Measurements from ENCODE around the gene F8A2.
"Not testable (repeated sequence)": the region's sequence is repeated elsewhere in the genome, so short reads cannot be mapped to it uniquely, and the experiment has no call there.

Gene F8A2

DNA sequence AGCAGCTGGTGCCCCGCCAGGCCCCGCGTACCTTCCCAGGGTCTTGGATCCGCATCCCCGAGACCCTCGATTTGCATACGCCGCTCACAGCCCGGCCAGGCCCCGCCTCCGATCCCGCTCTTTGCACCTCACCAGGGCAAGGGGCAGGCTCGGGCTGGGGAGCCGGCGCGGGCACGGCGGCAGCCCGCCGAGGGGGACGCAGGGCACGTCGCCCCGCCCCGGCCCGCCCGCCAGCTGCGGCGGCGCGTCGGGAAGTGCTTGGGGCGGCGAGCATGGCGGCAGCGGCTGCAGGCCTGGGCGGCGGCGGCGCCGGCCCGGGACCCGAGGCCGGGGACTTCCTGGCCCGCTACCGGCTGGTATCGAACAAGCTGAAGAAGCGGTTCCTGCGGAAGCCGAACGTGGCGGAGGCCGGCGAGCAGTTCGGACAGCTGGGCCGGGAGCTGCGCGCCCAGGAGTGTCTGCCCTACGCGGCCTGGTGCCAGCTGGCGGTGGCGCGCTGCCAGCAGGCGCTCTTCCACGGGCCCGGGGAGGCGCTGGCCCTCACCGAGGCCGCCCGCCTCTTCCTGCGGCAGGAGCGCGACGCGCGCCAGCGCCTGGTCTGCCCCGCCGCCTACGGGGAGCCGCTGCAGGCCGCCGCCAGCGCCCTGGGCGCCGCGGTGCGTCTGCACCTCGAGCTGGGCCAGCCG, at the start of gene F8A2:
TSS of gene F8A2 (plus strand) at position 253 of the 686 bp plus-strand sequence. CDS start at position 273, 20 bp downstream.
- DNase-seq: not testable (repeated sequence)

DNA sequence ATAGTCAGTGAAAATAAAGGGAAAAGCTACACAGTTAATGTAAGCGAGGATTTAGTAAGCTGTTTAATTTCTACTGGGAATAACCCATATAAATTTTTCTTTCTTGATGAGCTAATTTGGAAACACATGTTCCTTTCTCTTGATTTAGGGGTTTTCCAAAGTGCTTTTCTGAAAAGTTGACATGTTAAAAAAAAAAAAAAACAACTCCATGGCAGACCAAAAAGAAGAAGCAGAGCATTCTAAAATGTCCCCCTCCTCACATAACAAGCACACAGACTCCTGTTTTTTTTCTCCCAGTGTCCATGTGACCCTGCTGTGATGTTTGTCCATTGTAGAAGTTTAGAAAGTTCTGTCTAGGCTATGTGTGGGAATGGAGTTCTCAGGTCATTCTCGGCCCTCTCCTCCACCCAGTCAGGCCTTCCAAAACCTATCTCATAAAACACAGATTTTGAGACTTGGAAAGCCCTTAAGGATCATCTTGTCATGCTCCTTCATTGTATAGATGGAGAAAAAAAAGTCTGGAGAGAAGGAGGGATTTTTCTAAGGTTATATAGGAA, 48.3 kb upstream of the F8A2 start:
- peak; percentile 5 for DNase-seq

DNA sequence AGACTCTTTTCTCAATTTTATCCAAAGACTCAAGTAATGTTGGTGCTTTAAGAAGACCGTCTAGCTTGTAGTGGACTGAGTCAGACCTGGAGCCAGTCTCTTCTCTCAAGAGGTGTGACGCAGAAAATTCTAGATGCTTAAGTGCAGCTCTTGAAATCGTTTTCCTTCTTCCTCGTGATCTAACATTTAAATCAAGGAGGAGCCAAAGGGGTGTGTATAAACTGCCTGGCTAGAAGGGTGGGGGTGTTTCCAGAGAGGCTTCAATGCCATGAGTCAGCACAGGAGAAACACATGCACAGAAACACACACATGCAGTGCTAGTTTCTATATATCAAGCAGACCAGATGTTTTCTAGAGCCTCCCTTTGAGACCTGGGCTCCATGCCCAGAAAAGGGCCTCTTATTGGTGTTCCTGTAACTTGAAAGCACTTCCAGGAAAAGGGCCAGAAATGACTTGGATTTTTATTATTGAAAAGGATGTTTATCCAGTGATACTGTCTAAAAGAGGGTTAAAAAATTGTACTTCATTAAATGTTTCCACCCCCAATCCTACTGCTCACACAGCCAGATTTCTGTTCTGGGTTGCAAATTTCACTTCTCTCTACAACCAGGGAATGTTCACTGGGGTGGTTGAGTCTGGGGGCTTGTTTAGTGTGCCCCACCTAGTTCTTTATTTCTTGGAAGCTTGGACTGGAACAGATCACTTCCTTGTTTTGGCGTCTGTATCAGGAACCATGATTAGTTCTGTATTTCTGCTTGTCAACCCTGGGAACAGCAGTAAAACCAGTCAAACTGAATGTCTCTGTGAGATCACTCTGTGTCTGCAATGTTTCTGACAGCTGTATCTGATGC, 47.2 kb upstream of the F8A2 start, which contains the start of gene CLIC2:
TSS of gene CLIC2 (minus strand) at position 129 of the 851 bp plus-strand sequence. CDS start 187 bp downstream, outside the sequence.
- peak; percentile 77 for DNase-seq

DNA sequence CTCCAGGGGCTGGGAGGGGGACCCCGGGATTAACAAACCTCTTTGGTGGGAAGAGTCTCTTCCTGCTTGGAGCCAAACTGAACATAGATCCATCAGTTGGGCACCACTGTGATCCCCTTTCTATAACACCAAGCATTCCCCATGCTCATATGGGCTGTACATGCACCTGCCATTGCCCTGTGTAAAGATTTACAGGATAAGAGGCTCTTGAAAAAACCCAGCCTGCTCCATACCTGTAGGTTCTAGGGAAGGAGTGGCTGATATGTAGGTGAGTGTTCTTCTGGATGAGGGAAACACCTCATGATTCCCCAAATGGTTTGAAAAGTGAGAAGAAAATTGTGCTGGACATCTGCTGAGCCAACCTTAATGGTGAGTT, 46.6 kb upstream of the F8A2 start:
- not testable (repeated sequence) for DNase-seq

DNA sequence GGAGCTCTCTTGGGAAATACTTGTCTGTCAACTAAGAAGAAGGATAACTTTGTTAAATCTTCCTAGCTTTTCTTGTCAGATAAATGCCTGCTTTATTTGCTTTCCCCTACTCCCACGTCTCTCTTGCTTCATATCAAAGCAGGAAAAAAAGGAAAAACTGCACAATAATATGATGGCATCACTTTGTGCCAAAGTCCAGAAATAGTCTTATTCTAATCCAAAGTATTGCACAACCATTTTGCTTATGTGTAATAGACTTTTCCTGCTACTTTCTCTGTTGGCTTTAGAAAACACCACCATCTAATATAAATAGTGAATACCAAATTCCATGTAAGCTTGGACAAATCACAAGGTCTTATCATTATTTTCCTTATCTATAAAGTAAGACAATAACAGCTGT, 36.2 kb upstream of the F8A2 start:
- DNase-seq: not testable (repeated sequence)

DNA sequence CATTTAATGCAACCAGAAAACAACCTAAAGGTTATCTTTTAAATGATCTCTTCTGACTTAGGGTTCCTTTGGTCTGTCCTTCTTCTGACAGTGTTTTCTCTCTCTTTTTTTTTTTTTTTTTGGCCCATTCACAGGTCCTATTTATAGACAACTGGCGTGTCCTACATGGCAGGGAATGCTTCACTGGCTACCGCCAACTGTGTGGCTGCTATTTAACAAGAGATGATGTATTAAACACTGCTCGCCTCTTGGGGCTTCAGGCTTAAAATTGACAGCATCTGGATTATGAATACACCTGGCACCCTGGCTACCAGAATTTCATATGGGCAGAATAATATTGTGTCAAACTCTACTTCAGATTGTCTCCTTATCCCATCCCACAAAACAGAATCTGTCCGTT, 32.4 kb upstream of the F8A2 start:
- not testable (repeated sequence) for DNase-seq

DNA sequence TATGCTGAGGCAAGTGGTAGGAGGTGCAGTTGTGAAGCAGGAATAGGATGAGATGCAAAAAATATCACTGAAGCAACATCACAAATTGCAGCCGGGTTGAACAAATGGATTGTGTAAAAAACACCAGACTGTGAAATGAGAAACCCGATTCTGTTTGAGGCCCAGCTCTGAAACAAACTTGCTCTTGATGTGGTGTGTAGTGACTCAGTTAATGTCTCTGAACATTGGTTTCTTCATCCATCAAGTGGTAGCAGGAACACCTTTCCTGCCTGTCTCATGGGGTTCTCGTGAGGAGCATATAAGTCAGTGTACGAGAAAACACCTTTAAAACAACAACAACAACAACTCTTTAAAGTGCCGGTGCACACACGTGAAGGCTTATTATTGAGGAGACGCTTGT, 18.2 kb upstream of the F8A2 start:
- not testable (repeated sequence) for DNase-seq

DNA sequence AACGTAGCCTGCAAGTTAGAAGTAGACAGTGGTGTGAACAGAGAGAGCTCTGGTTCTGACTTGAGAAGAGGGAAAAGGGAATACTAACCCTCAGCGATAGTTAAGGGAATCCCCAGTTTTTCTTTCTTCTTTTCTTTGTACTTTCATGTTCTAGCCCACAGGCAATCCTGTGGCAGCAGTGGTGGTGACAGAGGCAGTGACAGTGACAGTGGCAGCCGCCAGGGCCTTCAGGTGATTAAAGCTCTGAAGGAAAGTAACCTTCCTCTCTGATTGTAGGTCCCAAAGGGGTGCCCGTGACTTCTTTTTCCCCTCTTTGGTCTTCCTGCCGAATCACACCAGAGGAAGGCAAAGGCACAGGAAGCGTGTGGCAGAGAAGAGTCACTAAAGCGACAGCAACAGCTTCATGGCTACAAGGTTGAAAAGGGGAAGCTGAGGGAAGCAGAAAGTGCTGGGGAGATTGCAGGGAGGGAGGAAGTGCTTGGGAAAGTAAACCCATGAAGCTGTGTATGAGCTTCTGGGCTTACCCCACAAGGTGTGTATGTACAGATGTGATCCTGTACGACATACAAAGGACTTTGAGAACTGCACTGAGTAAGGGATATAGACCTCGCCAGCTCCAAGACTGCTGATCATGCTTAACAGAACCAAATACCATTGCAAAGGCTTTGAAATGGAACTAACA, 8.0 kb upstream of the F8A2 start:
- not testable (repeated sequence) for DNase-seq

DNA sequence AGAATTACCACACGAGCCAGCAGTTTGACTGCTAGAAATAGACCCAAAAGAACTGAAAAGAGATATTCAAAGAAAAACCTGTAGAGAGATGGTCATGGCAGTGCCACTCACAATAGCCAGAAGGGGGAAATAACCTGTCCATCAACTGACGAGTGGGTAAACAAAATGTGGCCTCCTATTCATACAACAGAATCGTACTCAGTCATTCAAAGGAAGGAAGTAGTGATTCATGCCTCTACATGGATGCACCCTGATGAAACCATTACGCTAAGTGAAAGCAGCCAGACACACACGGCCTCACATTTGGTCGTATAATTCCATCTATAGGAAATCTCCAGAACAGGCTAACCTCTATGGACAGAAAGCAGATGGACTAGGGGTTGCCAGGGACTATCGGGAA, 2.1 kb upstream of the F8A2 start:
- DNase-seq: not testable (repeated sequence)

DNA sequence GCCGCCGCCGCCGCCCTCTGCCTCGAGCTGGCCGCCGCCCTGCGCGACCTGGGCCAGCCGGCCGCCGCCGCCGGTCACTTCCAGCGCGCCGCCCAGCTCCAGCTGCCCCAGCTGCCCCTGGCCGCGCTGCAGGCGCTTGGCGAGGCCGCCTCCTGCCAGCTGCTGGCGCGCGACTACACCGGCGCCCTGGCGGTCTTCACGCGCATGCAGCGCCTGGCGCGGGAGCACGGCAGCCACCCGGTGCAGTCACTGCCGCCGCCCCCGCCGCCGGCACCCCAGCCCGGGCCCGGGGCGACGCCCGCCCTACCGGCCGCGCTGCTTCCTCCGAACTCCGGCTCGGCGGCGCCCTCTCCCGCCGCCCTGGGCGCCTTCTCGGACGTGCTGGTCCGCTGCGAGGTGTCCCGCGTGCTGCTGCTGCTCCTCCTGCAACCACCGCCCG, 653 bp downstream of the F8A2 start:
- not testable (repeated sequence) for DNase-seq

DNA sequence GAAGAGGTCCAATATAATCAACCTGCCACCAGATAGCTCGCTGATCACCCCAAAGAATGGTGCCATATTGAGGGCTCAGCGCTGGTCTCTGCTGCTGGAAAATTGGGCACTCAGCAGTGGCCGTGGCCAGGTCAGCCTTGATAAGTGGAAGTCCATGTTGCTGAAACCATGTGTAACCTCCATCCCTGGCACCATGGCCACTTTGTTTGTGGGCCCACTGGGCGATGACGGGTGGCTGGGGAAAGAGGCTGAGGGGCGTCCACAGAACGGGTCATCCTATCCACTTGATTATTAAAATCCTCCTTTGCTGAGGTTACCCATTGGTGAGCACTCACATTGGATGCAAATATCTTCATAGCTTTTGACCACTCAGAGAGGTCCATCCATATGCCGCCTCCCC, 7.7 kb downstream of the F8A2 start:
- no peak for DNase-seq

DNA sequence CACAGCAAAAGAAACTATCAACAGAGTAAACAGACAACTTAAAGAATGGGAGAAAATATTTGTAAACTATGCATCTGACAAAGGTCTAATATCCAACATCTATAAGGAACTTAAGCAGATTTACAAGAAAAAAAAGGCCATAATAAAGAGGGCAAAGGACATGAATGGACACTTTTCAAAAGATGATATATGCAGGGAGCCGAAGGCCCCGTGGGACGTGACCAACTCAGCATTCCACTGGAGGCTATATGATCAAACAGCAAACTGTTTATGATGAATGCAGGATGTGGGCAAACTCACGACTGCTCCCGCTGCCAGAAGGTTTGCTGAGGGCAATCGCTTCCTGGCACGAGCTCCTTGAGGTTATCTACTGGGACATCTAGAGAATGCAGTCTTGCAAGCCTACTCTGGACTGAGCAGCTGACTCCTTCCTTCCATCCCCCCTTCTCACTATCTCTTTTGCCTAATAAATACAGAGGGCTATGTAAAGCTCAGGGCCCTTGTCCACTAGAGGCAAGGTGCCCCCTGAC, 12.9 kb downstream of the F8A2 start:
- not testable (repeated sequence) for DNase-seq

DNA sequence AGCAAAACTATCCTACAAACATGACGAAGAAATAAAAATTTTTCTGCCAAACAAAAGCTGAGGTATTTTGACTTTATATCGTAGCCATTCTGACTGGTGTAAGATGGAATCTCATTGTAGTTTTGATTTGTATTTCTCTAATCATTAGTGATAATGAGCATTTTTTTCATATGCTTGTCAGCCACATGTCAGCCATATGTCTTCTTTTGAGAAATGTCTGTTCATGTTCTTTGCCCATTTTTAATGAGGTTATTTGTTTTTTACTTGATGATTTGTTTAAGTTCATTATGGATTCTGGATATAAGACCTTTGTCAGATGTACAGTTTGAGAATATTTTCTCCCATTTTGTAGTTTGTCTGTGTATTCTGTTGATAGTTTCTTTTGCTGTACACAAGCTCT, 24.5 kb downstream of the F8A2 start:
- DNase-seq: no peak

DNA sequence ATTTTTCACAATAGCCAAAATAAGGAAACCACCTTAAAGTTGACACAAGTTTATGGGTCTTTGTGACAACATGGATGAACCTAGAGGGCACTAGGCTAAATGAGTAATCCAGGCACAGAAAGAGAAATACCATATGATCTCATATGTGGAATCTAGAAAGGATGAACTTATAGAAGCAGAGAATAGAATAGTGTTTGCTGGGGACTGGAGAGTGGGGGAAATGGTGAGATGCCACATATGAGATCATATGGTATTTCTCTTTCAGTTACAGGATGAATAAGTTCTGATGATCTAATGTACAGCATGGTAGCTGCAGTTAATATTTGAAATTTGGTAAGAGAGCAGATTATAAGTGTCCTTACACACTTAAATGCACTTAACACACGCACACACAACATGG, 35.9 kb downstream of the F8A2 start:
- DNase-seq: peak; percentile 2
